Skeletal muscle cell (primary cell): ENCODE data around the gene NUDT10.
"Not testable (repeated sequence)": the region's sequence is repeated elsewhere in the genome, so short reads cannot be mapped to it uniquely, and the experiment has no call there.

Experiments used
- DNase-seq: peaks from one replicate; pipeline ENCODE4 v3.0.0-alpha.2; 2010; ENCODE audit warnings: low read depth
- H3K4me3 ChIP-seq: 2 replicates; pipeline ENCODE4 v1.5.1; 2011; ENCODE audit warnings: low read depth, mild to moderate bottlenecking, control low read depth, low read length, moderate library complexity

Gene NUDT10

GRCh38 chrX:51332188-51332942 is at the start of gene NUDT10:
TSS of gene NUDT10 (plus strand) at chrX:51332822. CDS start at chrX:51332966, 144 bp downstream.
- no peak for DNase-seq

DNA sequence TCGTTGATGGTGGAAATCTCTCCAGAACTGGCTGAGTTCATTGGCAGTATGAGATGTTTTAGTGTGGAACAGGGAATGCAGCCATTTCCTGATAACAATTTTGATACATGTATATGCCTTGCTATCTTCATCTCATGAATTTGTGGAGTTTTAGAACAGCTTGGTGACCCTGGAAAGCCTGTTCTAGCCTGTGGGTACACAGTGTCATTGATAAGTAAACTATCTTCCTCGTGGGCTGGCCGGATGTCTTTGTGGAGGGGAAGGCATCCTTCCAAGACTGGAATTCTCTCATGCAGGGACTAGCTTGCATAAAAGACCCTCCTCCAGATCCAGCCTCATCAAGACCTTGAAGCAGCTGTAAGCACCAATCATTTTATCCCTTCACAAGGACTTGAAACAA is 40.2 kb upstream of the NUDT10 start:
- H3K4me3 ChIP-seq, result no peak overlapping the region
- no peak for DNase-seq

More at GRCh38 chrX:51332188-51332942, at the start of gene NUDT10:
- H3K4me3 ChIP-seq, result peak within 1 kb of the TSS; percentile 51

DNA sequence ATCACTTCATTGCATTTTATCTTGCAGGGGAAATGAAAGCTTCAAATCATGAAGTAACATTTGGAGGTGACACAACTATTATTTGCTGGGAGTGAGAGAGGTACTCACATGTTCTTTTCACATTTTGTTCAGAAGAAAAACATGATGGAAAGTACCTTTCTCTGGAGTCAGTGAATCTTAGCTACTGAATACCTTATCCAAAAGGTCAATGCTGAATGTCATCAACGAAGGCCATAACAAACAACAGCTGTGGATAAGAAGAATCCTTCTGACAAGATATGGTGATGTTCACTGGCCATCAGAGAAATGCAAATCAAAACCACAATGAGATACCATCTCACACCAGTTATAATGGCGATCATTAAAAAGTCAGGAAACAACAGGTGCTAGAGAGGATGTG is 36.5 kb upstream of the NUDT10 start:
- DNase-seq, result no peak
- no peak overlapping the region for H3K4me3 ChIP-seq

GRCh38 chrX:51316271-51316670 is 16.4 kb upstream of the NUDT10 start:
- no peak overlapping the region for H3K4me3 ChIP-seq
- DNase-seq, result no peak

- not testable (repeated sequence) for DNase-seq
- peak overlapping the region; percentile 51 for H3K4me3 ChIP-seq
These were observed 542 bp downstream of the NUDT10 start for GRCh38 chrX:51332943-51333785.

GRCh38 chrX:51334276-51334675 is 1.7 kb downstream of the NUDT10 start:
- H3K4me3 ChIP-seq, result no peak overlapping the region
- DNase-seq, result no peak

GRCh38 chrX:51336584-51336983 is 4.0 kb downstream of the NUDT10 start:
- DNase-seq, result no peak

DNA sequence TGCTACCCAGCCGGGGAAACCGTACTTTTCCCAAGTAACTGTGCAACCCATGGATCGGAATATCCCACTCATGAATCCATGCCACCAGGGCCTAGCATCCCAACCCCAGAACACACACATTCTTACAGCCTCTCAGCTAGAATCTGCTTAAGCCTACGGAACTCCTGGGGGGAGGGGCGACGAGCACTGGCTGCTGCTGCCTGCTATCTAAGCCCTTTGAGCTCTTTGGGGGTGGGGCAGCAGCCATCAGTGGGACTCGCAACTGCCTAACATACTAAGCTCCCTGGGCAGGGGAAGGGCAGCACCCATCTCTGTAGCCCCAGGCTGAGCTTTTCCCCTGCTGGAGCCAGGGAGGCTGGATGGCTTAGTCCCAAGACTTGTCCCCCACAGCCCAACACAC is 28.6 kb downstream of the NUDT10 start:
- no peak for DNase-seq

More at GRCh38 chrX:51336584-51336983, 4.0 kb downstream of the NUDT10 start:
- no peak overlapping the region for H3K4me3 ChIP-seq

GRCh38 chrX:51376672-51377071 is 44.0 kb downstream of the NUDT10 start:
- no peak overlapping the region for H3K4me3 ChIP-seq
- no peak for DNase-seq

More for the DNA sequence above, 28.6 kb downstream of the NUDT10 start:
- H3K4me3 ChIP-seq, result no peak overlapping the region
